HG03039 (cell line): ENCODE data around the gene LCE1C.

Source experiments
- ATAC-seq: cut with Tn5 transposase; IDR thresholded peaks from one replicate; pipeline ENCODE4 v1.9.1; 2021; ENCODE audit warnings: mild to moderate bottlenecking, moderate library complexity; ENCODE audit not compliant: unreplicated experiment

LCE1C gene

DNA sequence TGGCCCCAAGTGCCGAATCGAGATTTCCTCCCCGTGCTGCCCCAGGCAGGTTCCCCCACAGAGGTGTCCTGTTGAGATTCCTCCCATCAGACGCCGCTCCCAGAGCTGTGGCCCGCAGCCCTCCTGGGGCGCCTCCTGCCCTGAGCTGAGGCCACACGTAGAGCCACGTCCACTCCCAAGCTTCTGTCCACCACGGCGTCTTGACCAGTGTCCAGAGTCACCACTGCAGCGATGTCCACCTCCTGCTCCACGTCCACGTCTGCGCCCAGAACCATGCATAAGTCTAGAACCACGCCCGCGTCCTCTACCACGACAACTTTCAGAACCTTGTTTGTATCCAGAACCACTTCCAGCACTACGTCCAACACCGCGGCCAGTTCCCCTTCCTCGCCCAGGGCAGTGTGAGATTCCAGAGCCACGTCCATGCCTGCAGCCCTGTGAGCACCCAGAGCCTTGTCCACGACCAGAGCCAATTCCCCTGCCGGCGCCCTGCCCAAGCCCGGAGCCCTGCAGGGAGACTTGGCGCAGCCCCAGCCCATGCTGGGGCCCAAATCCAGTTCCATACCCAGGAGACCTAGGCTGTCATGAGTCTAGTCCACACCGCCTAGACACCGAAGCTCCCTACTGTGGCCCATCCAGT is 45.8 kb downstream of the LCE1C start:
- no peak for ATAC-seq

DNA sequence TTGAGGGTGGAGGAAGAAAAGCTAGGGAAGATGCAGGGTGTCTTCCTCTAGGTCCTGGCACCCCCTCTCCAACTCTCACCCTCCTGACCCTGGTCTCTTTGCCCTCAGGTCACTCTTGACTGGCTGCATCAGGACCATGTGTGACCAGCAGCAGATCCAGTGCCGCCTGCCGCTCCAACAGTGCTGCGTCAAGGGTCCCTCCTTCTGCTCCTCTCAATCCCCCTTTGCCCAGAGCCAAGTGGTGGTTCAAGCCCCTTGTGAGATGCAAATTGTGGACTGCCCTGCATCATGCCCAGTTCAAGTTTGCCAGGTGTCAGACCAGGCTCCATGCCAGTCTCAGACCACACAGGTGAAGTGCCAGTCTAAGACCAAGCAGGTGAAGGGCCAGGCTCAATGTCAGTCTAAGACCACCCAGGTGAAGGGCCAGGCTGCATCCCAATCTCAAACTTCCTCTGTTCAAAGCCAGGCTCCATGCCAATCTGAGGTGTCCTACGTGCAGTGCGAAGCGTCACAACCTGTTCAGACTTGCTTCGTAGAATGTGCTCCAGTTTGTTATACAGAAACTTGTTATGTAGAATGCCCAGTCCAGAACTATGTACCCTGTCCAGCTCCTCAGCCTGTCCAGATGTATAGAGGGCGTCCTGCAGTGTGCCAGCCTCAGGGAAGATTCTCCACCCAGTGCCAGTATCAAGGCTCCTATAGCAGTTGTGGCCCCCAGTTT is 46.8 kb downstream of the LCE1C start:
- ATAC-seq = no peak

- ATAC-seq = no peak
Observed at GRCh38 chr1:152758636-152759035, 47.8 kb downstream of the LCE1C start.

DNA sequence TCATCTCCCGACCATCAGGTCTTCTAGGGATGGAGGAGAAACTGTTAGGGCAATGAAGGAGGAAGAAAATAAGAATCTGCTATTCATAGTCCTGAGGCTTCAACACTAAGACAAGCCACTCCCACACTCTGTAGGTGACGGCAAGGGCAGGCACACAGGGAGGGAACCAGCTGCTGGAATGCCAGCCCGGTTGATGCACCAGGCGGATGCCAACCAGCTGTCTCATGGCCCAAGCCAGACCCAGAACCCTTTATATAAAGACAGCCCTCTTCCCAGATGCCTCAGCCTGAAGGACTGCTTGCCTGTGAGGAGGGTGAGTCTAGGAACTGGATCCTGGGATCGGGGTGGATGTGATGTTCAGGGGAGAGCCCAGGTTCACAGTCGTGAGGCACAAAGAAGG is 48.7 kb downstream of the LCE1C start, which contains the start of gene KPRP:
Gene KPRP, plus strand, starts transcription at position 279 of the 400 bp plus-strand sequence. CDS start 1,564 bp downstream, outside the sequence.
- ATAC-seq = no peak

- no peak for ATAC-seq
Observed at GRCh38 chr1:152756872-152757271, 49.6 kb downstream of the LCE1C start.
